Measurements from ENCODE around the gene MCOLN3. TPM values are rescaled to one million over a fixed set of nuclear protein-coding genes. Genes with fewer than 3 reads are reported as not detected.

Gene MCOLN3
- under 0.01 TPM in 2 replicates for total RNA-seq

GRCh38 chr1:85048296-85049064 lies at the start of gene MCOLN3:
TSS of gene MCOLN3 (minus strand) at chr1:85048500. CDS start at chr1:85045360, 3,140 bp downstream.

GRCh38 chr1:84996846-84997666 lies 51.2 kb downstream of the MCOLN3 start, which contains the start of gene MCOLN2:
TSS of gene MCOLN2 (minus strand) at chr1:84997113. CDS start at chr1:84996872, 241 bp downstream.

Other genes with a start within 250 kb of the MCOLN3 start
- gene LPAR3, start 155.3 kb downstream of the MCOLN3 start, total RNA-seq: 2.8 and 3.0 TPM in 2 replicates
- 0.17 and 0.45 TPM in 2 replicates for gene MCOLN2, start 51.4 kb downstream of the MCOLN3 start, total RNA-seq
- gene SYDE2, start 152.5 kb upstream of the MCOLN3 start, total RNA-seq: 1.8 and 1.9 TPM in 2 replicates
- 15.5 and 17.7 TPM in 2 replicates for gene C1orf52, start 211.2 kb upstream of the MCOLN3 start, total RNA-seq
- gene BCL10, start 228.1 kb upstream of the MCOLN3 start, total RNA-seq: 19.0 and 21.0 TPM in 2 replicates

Measured in bronchus fibroblast of lung (primary cell).